ENCODE results near the gene AP1M2. TPM values are rescaled to one million over a fixed set of nuclear protein-coding genes. Genes with fewer than 3 reads are reported as not detected.

AP1M2 gene
- total RNA-seq, 1 experiment from 2014 or later, result 2.5 TPM

DNA sequence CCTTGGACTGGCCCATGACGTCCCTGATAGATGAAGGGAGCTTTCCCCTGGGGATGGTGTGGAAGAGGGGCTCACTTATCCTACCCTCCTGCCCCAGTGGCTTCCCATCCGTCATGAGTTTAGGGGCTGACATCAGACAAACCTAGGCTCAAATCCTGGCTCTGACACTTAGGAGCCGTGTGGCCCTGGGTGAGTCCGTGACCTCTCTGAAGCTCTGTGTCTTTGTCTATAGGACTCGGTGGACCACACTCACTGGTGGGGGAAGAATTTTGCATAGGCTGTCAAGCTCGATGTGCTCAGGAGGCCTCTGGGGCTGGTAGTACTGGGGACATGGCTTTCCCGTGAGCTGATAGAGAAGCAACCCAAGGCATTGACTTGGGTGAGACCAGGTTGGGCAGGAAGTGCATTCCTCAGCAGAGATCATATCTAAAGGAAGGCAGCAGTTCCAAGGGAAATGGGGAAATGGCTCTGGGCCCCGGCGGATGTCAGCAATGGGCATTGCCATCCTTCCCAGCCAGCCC is 17.4 kb upstream of the AP1M2 start:
- Histone ChIP-seq H3K4me3 (ENCODE audit: low read depth, low read length, poor library complexity, severe bottlenecking) (no peak overlapping the region), H3K36me3 (ENCODE audit: insufficient read depth, low read length, poor library complexity, severe bottlenecking) (no peaks in the 10 kb centered on the region), H3K27ac (ENCODE audit: low read depth, low read length, poor library complexity, severe bottlenecking) (no peak overlapping the region), H3K9me3 (ENCODE audit: low read depth, low read length, poor library complexity, severe bottlenecking) (no peaks in the 10 kb centered on the region), H3K4me1 (ENCODE audit: insufficient read depth, low read length, poor library complexity, severe bottlenecking) (peaks cover 2% of the 10 kb centered on the region), H3K27me3 (replicated peaks; ENCODE audit: insufficient read depth, low read depth, low read length, poor library complexity) (no peaks in the 10 kb centered on the region)
- ChIA-PET POLR2A (ENCODE audit: low non-redundant PET) (no interaction called here), CTCF (no interaction called here)
- no peak for DNase-seq (ENCODE audit: low spot score)
- intact Hi-C loops (cut with micrococcal nuclease; ENCODE audit: unreplicated experiment), result no loop called here
- no TSS peak for BruUV-seq (replicated peaks)
- TF ChIP-seq, protein P1, sequence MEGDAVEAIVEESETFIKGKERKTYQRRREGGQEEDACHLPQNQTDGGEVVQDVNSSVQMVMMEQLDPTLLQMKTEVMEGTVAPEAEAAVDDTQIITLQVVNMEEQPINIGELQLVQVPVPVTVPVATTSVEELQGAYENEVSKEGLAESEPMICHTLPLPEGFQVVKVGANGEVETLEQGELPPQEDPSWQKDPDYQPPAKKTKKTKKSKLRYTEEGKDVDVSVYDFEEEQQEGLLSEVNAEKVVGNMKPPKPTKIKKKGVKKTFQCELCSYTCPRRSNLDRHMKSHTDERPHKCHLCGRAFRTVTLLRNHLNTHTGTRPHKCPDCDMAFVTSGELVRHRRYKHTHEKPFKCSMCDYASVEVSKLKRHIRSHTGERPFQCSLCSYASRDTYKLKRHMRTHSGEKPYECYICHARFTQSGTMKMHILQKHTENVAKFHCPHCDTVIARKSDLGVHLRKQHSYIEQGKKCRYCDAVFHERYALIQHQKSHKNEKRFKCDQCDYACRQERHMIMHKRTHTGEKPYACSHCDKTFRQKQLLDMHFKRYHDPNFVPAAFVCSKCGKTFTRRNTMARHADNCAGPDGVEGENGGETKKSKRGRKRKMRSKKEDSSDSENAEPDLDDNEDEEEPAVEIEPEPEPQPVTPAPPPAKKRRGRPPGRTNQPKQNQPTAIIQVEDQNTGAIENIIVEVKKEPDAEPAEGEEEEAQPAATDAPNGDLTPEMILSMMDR (conservative IDR thresholded peaks at IDR 0.05; ENCODE audit: low read depth, low read length), result no peak

DNA sequence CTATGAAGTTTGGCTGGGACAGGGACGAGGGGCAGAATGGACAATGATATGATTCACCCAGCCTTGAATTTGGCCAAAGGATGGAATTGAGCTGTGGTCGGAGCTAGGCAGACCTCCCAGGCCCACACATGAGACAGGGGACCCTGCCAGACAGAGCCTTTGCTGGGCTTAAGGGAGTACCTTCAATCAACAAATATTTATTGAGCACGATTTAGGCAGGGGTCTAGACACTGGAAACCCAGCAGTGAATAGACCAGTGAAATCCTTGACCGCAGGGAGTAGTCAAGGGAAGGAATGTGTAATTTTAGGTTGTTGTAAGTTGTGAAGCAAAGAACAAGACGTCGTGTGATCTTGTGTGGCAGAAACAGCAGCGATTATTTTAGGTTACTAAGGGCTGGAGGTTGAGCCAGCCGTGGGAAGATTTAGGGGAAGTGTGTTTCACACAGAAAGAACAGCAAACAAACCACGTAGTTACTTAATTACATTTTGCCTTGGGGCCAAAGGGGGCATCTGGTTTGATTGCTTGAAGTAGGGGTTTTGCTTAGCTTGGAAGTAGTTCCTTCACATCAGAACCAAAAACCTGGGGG is 16.9 kb upstream of the AP1M2 start:
- peak overlapping the region; percentile 92 for H3K4me3 ChIP-seq (ENCODE audit: low read depth, low read length, poor library complexity, severe bottlenecking)
- CTCF ChIA-PET, result no interaction called here
- TF ChIP-seq, protein P1 (conservative IDR thresholded peaks at IDR 0.05; ENCODE audit: low read depth, low read length), result no peak
- TF ChIP-seq EZH2 (IDR thresholded peaks at IDR 0.05; ENCODE audit: borderline replicate concordance, low read depth, low read length, poor library complexity, severe bottlenecking), result no peak

DNA sequence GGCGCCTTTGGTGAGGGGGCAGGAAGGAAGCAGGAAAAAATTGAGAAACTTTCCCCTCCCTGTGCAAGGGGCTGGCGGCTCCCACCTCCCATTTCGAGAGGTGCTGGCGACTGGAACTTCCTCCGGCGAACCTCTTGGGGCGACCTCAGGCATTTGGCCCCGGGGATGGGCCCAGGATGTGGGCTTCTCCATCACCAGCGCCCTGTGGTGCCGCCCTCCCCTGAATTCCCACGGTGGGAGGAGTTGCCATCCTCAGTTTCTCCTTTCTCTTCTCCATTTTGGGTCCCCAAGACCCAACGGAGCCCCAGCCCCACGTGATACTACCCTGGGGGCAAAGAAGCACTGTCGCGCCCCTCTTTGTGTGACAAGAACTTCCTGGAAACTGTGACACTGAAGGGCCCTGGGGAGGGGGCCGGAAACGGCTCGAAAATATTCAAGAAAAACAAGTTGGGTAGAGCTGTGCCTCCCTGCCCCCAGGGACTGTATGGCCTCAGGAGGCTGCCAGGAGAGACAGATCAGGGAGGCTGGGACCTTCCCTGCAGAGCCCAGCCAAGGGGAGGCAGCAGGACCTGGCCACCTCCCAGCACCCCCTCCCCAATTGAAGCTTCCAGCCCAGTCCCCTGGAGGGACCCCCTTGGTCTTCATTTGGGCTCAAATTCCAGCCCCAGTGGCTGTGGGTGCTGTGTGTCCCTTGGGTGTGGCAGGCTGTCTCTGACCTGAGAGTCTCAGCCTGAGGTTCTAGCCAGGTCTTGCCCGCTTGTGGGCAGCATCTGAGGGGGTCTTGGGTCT is 16.2 kb upstream of the AP1M2 start:
- BruUV-seq (replicated peaks), result no TSS peak
- no peak for TF ChIP-seq EZH2 (IDR thresholded peaks at IDR 0.05; ENCODE audit: borderline replicate concordance, low read depth, low read length, poor library complexity, severe bottlenecking)
- TF ChIP-seq, protein P1 (conservative IDR thresholded peaks at IDR 0.05; ENCODE audit: low read depth, low read length), result no peak
- Histone ChIP-seq H3K4me3 (ENCODE audit: low read depth, low read length, poor library complexity, severe bottlenecking) (peak overlapping the region; percentile 92), H3K9me3 (ENCODE audit: low read depth, low read length, poor library complexity, severe bottlenecking) (no peaks in the 10 kb centered on the region), H3K27ac (ENCODE audit: low read depth, low read length, poor library complexity, severe bottlenecking) (peak overlapping the region; percentile 79), H3K4me1 (ENCODE audit: insufficient read depth, low read length, poor library complexity, severe bottlenecking) (peaks cover 2% of the 10 kb centered on the region), H3K27me3 (replicated peaks; ENCODE audit: insufficient read depth, low read depth, low read length, poor library complexity) (no peaks in the 10 kb centered on the region), H3K36me3 (ENCODE audit: insufficient read depth, low read length, poor library complexity, severe bottlenecking) (no peaks in the 10 kb centered on the region)
- CTCF ChIA-PET, result no interaction called here
- peak; percentile 65 for DNase-seq (ENCODE audit: low spot score)
- POLR2A ChIA-PET (ENCODE audit: low non-redundant PET), result no interaction called here
- intact Hi-C loops (cut with micrococcal nuclease; ENCODE audit: unreplicated experiment), result no loop called here

More for the DNA sequence above, 16.9 kb upstream of the AP1M2 start:
- peaks cover 2% of the 10 kb centered on the region for H3K4me1 ChIP-seq (ENCODE audit: insufficient read depth, low read length, poor library complexity, severe bottlenecking)
- BruUV-seq (replicated peaks), result TSS peak; percentile 56
- no peak for DNase-seq (ENCODE audit: low spot score)
- no peaks in the 10 kb centered on the region for H3K9me3 ChIP-seq (ENCODE audit: low read depth, low read length, poor library complexity, severe bottlenecking)
- H3K27me3 ChIP-seq (replicated peaks; ENCODE audit: insufficient read depth, low read depth, low read length, poor library complexity), result no peaks in the 10 kb centered on the region
- intact Hi-C loops (cut with micrococcal nuclease; ENCODE audit: unreplicated experiment), result no loop called here
- H3K36me3 ChIP-seq (ENCODE audit: insufficient read depth, low read length, poor library complexity, severe bottlenecking), result no peaks in the 10 kb centered on the region
- POLR2A ChIA-PET (ENCODE audit: low non-redundant PET), result no interaction called here
- peak overlapping the region; percentile 79 for H3K27ac ChIP-seq (ENCODE audit: low read depth, low read length, poor library complexity, severe bottlenecking)
